ENCODE results near the gene SPSB1.

GRCh38 chr1:9416918-9417500, 124.3 kb downstream of the SPSB1 start:
- TF ChIP-seq CTCF (tag by site-specific recombination; IDR thresholded peaks at IDR 0.05) = no peak
- no peak for TF ChIP-seq ZBTB11 (tag by site-specific recombination; conservative IDR thresholded peaks at IDR 0.05; ENCODE audit: low read depth)
- TF ChIP-seq ZBTB8A (tag by site-specific recombination; IDR thresholded peaks at IDR 0.05) = no peak
- no peak for TF ChIP-seq ZFP3 (tag by site-specific recombination; IDR thresholded peaks at IDR 0.05; ENCODE audit: low read depth)
- TF ChIP-seq ZXDB (tag by site-specific recombination; IDR thresholded peaks at IDR 0.05) = no peak
- no peak for TF ChIP-seq REST (tag by site-specific recombination; IDR thresholded peaks at IDR 0.05)
